Cardiac muscle cell (in vitro differentiated cells and primary cell): ENCODE results near the gene TLDC2. TPM values are rescaled to one million over a fixed set of nuclear protein-coding genes. Genes with fewer than 3 reads are reported as not detected.
"Not testable (repeated sequence)": the region's sequence is repeated elsewhere in the genome, so short reads cannot be mapped to it uniquely, and the experiment has no call there.

ENCODE experiments used
- DNase-seq, 2 donors: peaks; one replicate each; pipeline versions ENCODE4 v3.0.0 to v3.0.0-alpha.2; 2010 to 2017; ENCODE audit warnings: low read depth in 1 of 2, low spot score in 1 of 2
- H3K27ac ChIP-seq: fragments of 200-600 bp; sonication (generic); 2 replicates; pipeline ENCODE4 v1.5.1; 2016
- H3K27me3 ChIP-seq: fragments of 200-600 bp; sonication (generic); 2 replicates; pipeline ENCODE4 v1.6.0; 2016; ENCODE audit warnings: control low read depth
- H3K36me3 ChIP-seq: fragments of 200-600 bp; sonication (generic); 2 replicates; pipeline ENCODE4 v1.5.1; 2016; ENCODE audit warnings: control low read depth
- H3K4me1 ChIP-seq: fragments of 200-600 bp; sonication (generic); 2 replicates; pipeline ENCODE4 v1.8.1; 2017; ENCODE audit warnings: low read depth, mild to moderate bottlenecking, mixed run types
- H3K4me3 ChIP-seq: fragments of 200-600 bp; sonication (generic); 2 replicates; pipeline ENCODE4 v1.5.1; 2016; ENCODE audit warnings: mild to moderate bottlenecking
- H3K9me3 ChIP-seq: fragments of 200-600 bp; sonication (generic); 2 replicates; pipeline ENCODE4 v1.5.1; 2017; ENCODE audit warnings: low read depth, mild to moderate bottlenecking, control low read depth
- CTCF ChIP-seq: IDR thresholded peaks from 2 replicates; pipeline ENCODE4 v1.5.1; 2012; ENCODE audit warnings: low read depth, mild to moderate bottlenecking, low read length
- polyA plus RNA-seq: library from polyadenylated mRNA; unstranded; fragments of >200 nt; fragmentation: Nextera tagmentation; extraction: Ambion mirVana; gene quantifications from 2 replicates; pipeline ENCODE4 v1.2.1, GENCODE V29; 2016
- total RNA-seq: library from RNA; depleted of rRNA; stranded (reverse); fragments of >200 nt; gene quantifications from 2 replicates; pipeline ENCODE4 v1.2.3, GENCODE V29; 2016

The TLDC2 gene
- total and polyA plus RNA-seq, 2 experiments from 2014 or later = not detected

- Histone ChIP-seq H3K4me1 (no peaks in the 10 kb centered on the region), H3K9me3 (no peaks in the 10 kb centered on the region), H3K27ac (no peak overlapping the region), H3K4me3 (no peak overlapping the region), H3K27me3 (no peaks in the 10 kb centered on the region), H3K36me3 (no peaks in the 10 kb centered on the region)
- no peak for TF ChIP-seq CTCF
- DNase-seq = no peak
Observed at GRCh38 chr20:36925234-36925633, 49.3 kb downstream of the TLDC2 start.

GRCh38 chr20:36926653-36927200 lies 50.8 kb downstream of the TLDC2 start:
- TF ChIP-seq CTCF = no peak
- Histone ChIP-seq H3K27me3 (no peaks in the 10 kb centered on the region), H3K9me3 (no peaks in the 10 kb centered on the region), H3K27ac (no peak overlapping the region), H3K4me1 (no peaks in the 10 kb centered on the region), H3K4me3 (no peak overlapping the region), H3K36me3 (no peaks in the 10 kb centered on the region)
- no peak for DNase-seq

- Histone ChIP-seq H3K4me3 (no peak overlapping the region), H3K27ac (no peak overlapping the region), H3K36me3 (no peaks in the 10 kb centered on the region), H3K27me3 (no peaks in the 10 kb centered on the region), H3K4me1 (no peaks in the 10 kb centered on the region), H3K9me3 (no peaks in the 10 kb centered on the region)
- TF ChIP-seq CTCF = no peak
- no peak for DNase-seq
Observed at GRCh38 chr20:36927704-36928103, 51.8 kb downstream of the TLDC2 start.

GRCh38 chr20:36929290-36929689 lies 53.4 kb downstream of the TLDC2 start:
- no peak for TF ChIP-seq CTCF
- no peak overlapping the region for H3K4me3 ChIP-seq
- H3K9me3 ChIP-seq = no peaks in the 10 kb centered on the region
- no peak overlapping the region for H3K27ac ChIP-seq
- no peak for DNase-seq
- no peaks in the 10 kb centered on the region for H3K36me3 ChIP-seq
- H3K4me1 ChIP-seq = no peaks in the 10 kb centered on the region
- H3K27me3 ChIP-seq = no peaks in the 10 kb centered on the region

- no peak overlapping the region for H3K4me3 ChIP-seq
- no peaks in the 10 kb centered on the region for H3K4me1 ChIP-seq
- no peak overlapping the region for H3K27ac ChIP-seq
- no peak for DNase-seq
- H3K27me3 ChIP-seq = no peaks in the 10 kb centered on the region
- no peaks in the 10 kb centered on the region for H3K9me3 ChIP-seq
- TF ChIP-seq CTCF = no peak
- no peaks in the 10 kb centered on the region for H3K36me3 ChIP-seq
Observed at GRCh38 chr20:36929691-36930090, 53.8 kb downstream of the TLDC2 start.

GRCh38 chr20:36932067-36932466 lies 56.1 kb downstream of the TLDC2 start:
- H3K9me3 ChIP-seq, H3K36me3 ChIP-seq, DNase-seq, H3K4me1 ChIP-seq, H3K4me3 ChIP-seq, H3K27ac ChIP-seq, H3K27me3 ChIP-seq: not testable (repeated sequence)
